Measurements from ENCODE around the gene GPC4.

- TF ChIP-seq POLR2AphosphoS5 (IDR thresholded peaks at IDR 0.05; ENCODE audit: low read depth), result no peak
- no peak for TF ChIP-seq EZH2 (IDR thresholded peaks at IDR 0.05; ENCODE audit: low read depth, unreplicated experiment)
- no peak for TF ChIP-seq CTCF (conservative IDR thresholded peaks at IDR 0.05; ENCODE audit: low read depth in 2 of 2)
Measured at GRCh38 chrX:133308499-133308897, 106.8 kb downstream of the GPC4 start.

All from GM23338 (cell line).